AG04450 (cell line): ENCODE data around the gene LILRB2. TPM values are rescaled to one million over a fixed set of nuclear protein-coding genes. Genes with fewer than 3 reads are reported as not detected.
"Not testable (repeated sequence)": the region's sequence is repeated elsewhere in the genome, so short reads cannot be mapped to it uniquely, and the experiment has no call there.

Experiments used
- CTCF ChIA-PET: fragments of 300-600, 350-600 bp; formaldehyde crosslinking; extraction: SDS; loops from one replicate; lab custom pipeline; 2022; ENCODE audit warnings: antibody characterized with exemption, inconsistent platforms; lab: Charles Lee
- POLR2A ChIA-PET: fragments of 350-600 bp; formaldehyde crosslinking; extraction: SDS; loops from one replicate; lab custom pipeline; 2021; ENCODE audit warnings: antibody characterized with exemption, inconsistent platforms; lab: Yijun Ruan, JAX
- DNase-seq: peaks from one replicate; pipeline ENCODE4 v3.0.0-alpha.2; 2011; ENCODE audit warnings: low read depth, low spot score
- H3K27ac ChIP-seq: one replicate; pipeline ENCODE4 v1.5.1; 2012; ENCODE audit warnings: low read depth, low read length, control low read depth
- H3K27me3 ChIP-seq: one replicate; pipeline ENCODE4 v1.6.0; 2012; ENCODE audit warnings: low read length; ENCODE audit not compliant: control insufficient read depth, insufficient read depth
- H3K4me3 ChIP-seq: 2 replicates; pipeline ENCODE4 v1.5.1; 2011; ENCODE audit warnings: mild to moderate bottlenecking, low read depth, low read length, control low read depth
- H3K9me3 ChIP-seq: 2 replicates; pipeline ENCODE4 v1.5.1; 2012; ENCODE audit warnings: low read length; ENCODE audit not compliant: control insufficient read depth, insufficient read depth
- CTCF ChIP-seq: IDR thresholded peaks from 2 replicates; pipeline ENCODE4 v1.5.1; 2011; ENCODE audit warnings: low read depth, low read length, control low read depth, inconsistent platforms
- polyA plus RNA-seq: library from polyadenylated mRNA; depleted of rRNA; stranded (reverse); fragments of >200 nt; gene quantifications from 2 replicates; pipeline ENCODE4 v1.2.3, GENCODE V29; 2011

Gene LILRB2
- polyA plus RNA-seq, 1 experiment = not detected

DNA sequence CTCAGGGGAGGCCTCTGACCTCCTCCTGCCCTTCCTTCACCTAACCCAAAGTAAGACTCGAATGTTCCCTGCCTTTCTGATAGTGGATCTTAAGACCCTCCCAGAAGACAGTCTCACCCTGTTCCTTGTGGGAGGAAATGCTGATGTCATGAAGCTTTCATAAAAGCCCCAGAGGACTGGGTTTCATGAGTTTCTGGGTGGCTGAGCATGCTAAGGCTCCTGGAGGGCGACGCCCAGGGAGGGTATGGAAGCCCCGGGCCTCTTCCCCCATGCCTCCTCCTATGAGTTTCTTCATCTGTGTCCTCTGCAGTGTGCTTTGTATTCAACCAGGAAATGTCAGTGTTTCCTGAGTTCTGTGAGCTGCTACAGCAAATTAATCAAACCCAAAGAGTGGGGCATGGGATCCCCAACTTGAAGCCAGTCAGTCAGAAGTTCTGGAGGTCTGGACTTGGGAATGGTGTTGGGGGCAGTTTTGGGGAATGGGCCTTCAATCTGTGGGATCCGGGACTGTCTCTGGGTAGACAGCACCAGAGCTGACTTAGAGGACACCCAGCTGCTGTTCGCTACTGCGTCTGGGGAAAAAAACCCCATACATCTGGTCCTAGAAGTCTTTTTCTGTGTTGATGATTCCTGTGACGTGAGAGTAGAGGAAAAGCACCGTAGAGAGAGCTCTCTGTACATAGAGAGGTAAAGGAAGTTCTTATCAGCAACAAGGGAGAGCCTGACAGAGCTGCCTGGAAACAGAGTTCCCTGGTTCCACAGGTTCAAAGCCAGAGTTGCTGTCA lies 2.0 kb upstream of the LILRB2 start:
- CTCF ChIA-PET = no interaction called here
- peaks cover 3% of the 10 kb centered on the region; the same call in 1 of the 2 replicates for H3K9me3 ChIP-seq
- peaks cover 5% of the 10 kb centered on the region for H3K27me3 ChIP-seq
- H3K27ac ChIP-seq = no peak overlapping the region
- POLR2A ChIA-PET = no interaction called here
- no peak for DNase-seq
- H3K4me3 ChIP-seq = no peak overlapping the region
- no peak for TF ChIP-seq CTCF

GRCh38 chr19:54281729-54282075 lies 792 bp upstream of the LILRB2 start:
- H3K4me3 ChIP-seq, H3K9me3 ChIP-seq, POLR2A ChIA-PET, H3K27ac ChIP-seq, H3K27me3 ChIP-seq, DNase-seq: not testable (repeated sequence)
- CTCF ChIA-PET = interaction anchor here (0.7 kb wide), 1 partner anchor 350 kb away, joined by 3 read pairs; no protein-coding TSS in a partner anchor

GRCh38 chr19:54280441-54280840 lies 469 bp downstream of the LILRB2 start:
- H3K27ac ChIP-seq, H3K27me3 ChIP-seq, CTCF ChIA-PET, POLR2A ChIA-PET, H3K9me3 ChIP-seq, H3K4me3 ChIP-seq, DNase-seq: not testable (repeated sequence)

DNA sequence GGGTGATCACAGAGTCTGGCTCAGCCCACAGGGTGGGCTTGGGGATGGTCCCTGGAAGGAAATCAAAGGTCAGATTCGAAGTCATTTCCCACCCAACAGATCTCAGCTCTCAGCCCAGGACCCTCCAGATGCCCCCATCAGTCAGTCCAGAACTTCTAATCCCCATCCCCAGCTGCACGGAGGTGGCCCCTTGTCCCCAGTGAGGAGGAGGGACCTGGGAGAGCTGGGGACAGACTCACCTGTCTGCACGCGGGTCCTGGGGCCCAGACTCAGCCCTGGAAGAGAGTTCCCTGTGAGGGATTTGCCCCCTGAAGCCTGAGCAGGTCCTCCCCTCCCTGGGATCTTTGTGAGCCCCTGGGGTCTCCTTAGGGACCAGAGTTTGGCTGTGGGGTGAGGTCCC lies 885 bp downstream of the LILRB2 start:
- POLR2A ChIA-PET, H3K27ac ChIP-seq, DNase-seq, H3K9me3 ChIP-seq, H3K27me3 ChIP-seq, H3K4me3 ChIP-seq, CTCF ChIA-PET: not testable (repeated sequence)

- H3K27me3 ChIP-seq = peaks cover 5% of the 10 kb centered on the region
- POLR2A ChIA-PET = no interaction called here
- TF ChIP-seq CTCF = no peak
- no peak overlapping the region for H3K4me3 ChIP-seq
- no peak overlapping the region for H3K27ac ChIP-seq
- CTCF ChIA-PET = no interaction called here
- no peaks in the 10 kb centered on the region for H3K9me3 ChIP-seq
- no peak for DNase-seq
These were observed 1.4 kb downstream of the LILRB2 start for GRCh38 chr19:54279406-54279962.

- H3K4me3 ChIP-seq, H3K9me3 ChIP-seq, POLR2A ChIA-PET, H3K27me3 ChIP-seq, CTCF ChIA-PET, H3K27ac ChIP-seq, DNase-seq: not testable (repeated sequence)
These were observed 2.2 kb downstream of the LILRB2 start for GRCh38 chr19:54278571-54279195.

GRCh38 chr19:54278056-54278455 lies 2.9 kb downstream of the LILRB2 start:
- H3K4me3 ChIP-seq, POLR2A ChIA-PET, H3K9me3 ChIP-seq, H3K27ac ChIP-seq, H3K27me3 ChIP-seq, CTCF ChIA-PET, DNase-seq: not testable (repeated sequence)

GRCh38 chr19:54277111-54277615 lies 3.7 kb downstream of the LILRB2 start:
- H3K4me3 ChIP-seq, H3K9me3 ChIP-seq, H3K27ac ChIP-seq, POLR2A ChIA-PET, DNase-seq, H3K27me3 ChIP-seq, CTCF ChIA-PET: not testable (repeated sequence)
